HEK293 (cell line): ENCODE results near the gene KTN1.

Source experiments
- CTCF ChIA-PET: fragments of 350-600 bp; formaldehyde crosslinking; extraction: SDS; loops from one replicate; lab custom pipeline; 2021; ENCODE audit warnings: antibody characterized with exemption; lab: Yijun Ruan, JAX
- POLR2A ChIA-PET: fragments of 300-600 bp; formaldehyde crosslinking; extraction: SDS; loops from one replicate; lab custom pipeline; 2020; ENCODE audit warnings: antibody characterized with exemption, inconsistent platforms; lab: Yijun Ruan, JAX
- H3K27ac ChIP-seq: fragments of 200-500 bp; sonication (Bioruptor generic); 2 replicates; pipeline ENCODE4 v1.5.1; 2014; ENCODE audit warnings: low read depth, low read length, control low read depth, inconsistent platforms; ENCODE audit errors: extremely low read depth
- H3K36me3 ChIP-seq, 2 experiments: fragments of 200-500 bp in 1 of 2; sonication (Bioruptor generic) in 1 of 2; 1 replicate in 1 of 2; 2 replicates in 1 of 2; pipeline ENCODE4 v1.5.1; 2014 to 2017; ENCODE audit warnings: inconsistent platforms in 2 of 2, low read length in 2 of 2; ENCODE audit not compliant: control insufficient read depth in 2 of 2, insufficient read depth in 1 of 2
- H3K4me1 ChIP-seq: fragments of 200-500 bp; sonication (Bioruptor generic); 2 replicates; pipeline ENCODE4 v1.5.1; 2014; ENCODE audit warnings: mild to moderate bottlenecking, low read length, inconsistent platforms; ENCODE audit not compliant: control insufficient read depth, insufficient read depth
- H3K4me3 ChIP-seq: 2 replicates; pipeline ENCODE4 v1.5.1; 2011; ENCODE audit warnings: low read depth, mild to moderate bottlenecking, control low read depth, low read length, moderate library complexity
- H3K9me3 ChIP-seq: fragments of 200-500 bp; sonication (Bioruptor generic); 2 replicates; pipeline ENCODE4 v1.5.1; 2014; ENCODE audit warnings: low read depth, low read length, inconsistent platforms; ENCODE audit not compliant: control insufficient read depth, insufficient read depth
- BCL11B ChIP-seq: fragments of 450-650 bp; formaldehyde crosslinking; IDR thresholded peaks from 2 replicates; pipeline ENCODE4 v1.5.1; 2016; ENCODE audit warnings: low read depth, missing biosample characterization, missing genetic modification characterization
- GLIS1 ChIP-seq: fragments of 450-650 bp; formaldehyde crosslinking; IDR thresholded peaks from 2 replicates; pipeline ENCODE4 v1.5.1; 2016; ENCODE audit warnings: missing biosample characterization, missing genetic modification characterization
- GLIS2 ChIP-seq: fragments of 450-650 bp; formaldehyde crosslinking; IDR thresholded peaks from 2 replicates; pipeline ENCODE4 v1.5.1; 2016; ENCODE audit warnings: missing biosample characterization, missing genetic modification characterization
- HOXA7 ChIP-seq: sonication (generic); formaldehyde crosslinking; IDR thresholded peaks from 2 replicates; pipeline ENCODE4 v1.8.1; 2022; ENCODE audit warnings: missing genetic modification reagents, borderline replicate concordance
- HOXD13 ChIP-seq: sonication (generic); formaldehyde crosslinking; IDR thresholded peaks from 2 replicates; pipeline ENCODE4 v1.8.0; 2022; ENCODE audit warnings: missing genetic modification reagents, borderline replicate concordance
- IKZF3 ChIP-seq: fragments of 450-650 bp; IDR thresholded peaks from 2 replicates; pipeline ENCODE4 v1.5.0; 2018; ENCODE audit warnings: missing biosample characterization, mild to moderate bottlenecking, missing genetic modification characterization, moderate library complexity
- REPIN1 ChIP-seq: fragments of 450-650 bp; formaldehyde crosslinking; IDR thresholded peaks from 2 replicates; pipeline ENCODE4 v1.5.1; 2017; ENCODE audit warnings: missing biosample characterization, missing genetic modification characterization, low read depth
- SP7 ChIP-seq: fragments of 450-650 bp; formaldehyde crosslinking; IDR thresholded peaks from 2 replicates; pipeline ENCODE4 v1.5.1; 2016; ENCODE audit warnings: missing biosample characterization, missing genetic modification characterization
- ZBTB17 ChIP-seq: fragments of 450-650 bp; formaldehyde crosslinking; IDR thresholded peaks from 2 replicates; pipeline ENCODE4 v1.5.1; 2016; ENCODE audit warnings: missing biosample characterization, missing genetic modification characterization
- ZFP3 ChIP-seq: fragments of 450-650 bp; formaldehyde crosslinking; IDR thresholded peaks from 2 replicates; pipeline ENCODE4 v1.5.1; 2016; ENCODE audit warnings: low read depth, missing biosample characterization, missing genetic modification characterization
- ZNF112 ChIP-seq: fragments of 450-650 bp; formaldehyde crosslinking; IDR thresholded peaks from 2 replicates; pipeline ENCODE4 v1.5.0; 2017; ENCODE audit warnings: missing biosample characterization, missing genetic modification characterization
- ZNF221 ChIP-seq: fragments of 450-650 bp; formaldehyde crosslinking; IDR thresholded peaks from 2 replicates; pipeline ENCODE4 v1.5.1; 2017; ENCODE audit warnings: missing biosample characterization, missing genetic modification characterization, borderline replicate concordance
- ZNF23 ChIP-seq: fragments of 450-650 bp; formaldehyde crosslinking; IDR thresholded peaks from 2 replicates; pipeline ENCODE4 v1.5.1; 2016; ENCODE audit warnings: missing biosample characterization, missing genetic modification characterization, borderline replicate concordance
- ZNF239 ChIP-seq: fragments of 450-650 bp; formaldehyde crosslinking; IDR thresholded peaks from 2 replicates; pipeline ENCODE4 v1.5.1; 2016; ENCODE audit warnings: missing biosample characterization, missing genetic modification characterization
- ZNF366 ChIP-seq: fragments of 450-650 bp; formaldehyde crosslinking; conservative IDR thresholded peaks from 2 replicates; pipeline ENCODE4 v1.5.1; 2016; ENCODE audit warnings: missing biosample characterization, missing genetic modification characterization
- ZNF391 ChIP-seq: fragments of 450-650 bp; formaldehyde crosslinking; IDR thresholded peaks from 2 replicates; pipeline ENCODE4 v1.5.1; 2016; ENCODE audit warnings: low read depth, missing biosample characterization, missing genetic modification characterization, borderline replicate concordance
- ZNF514 ChIP-seq: fragments of 450-650 bp; formaldehyde crosslinking; IDR thresholded peaks from 2 replicates; pipeline ENCODE4 v1.5.1; 2016; ENCODE audit warnings: missing biosample characterization, missing genetic modification characterization
- ZNF670 ChIP-seq: fragments of 450-650 bp; formaldehyde crosslinking; IDR thresholded peaks from 2 replicates; pipeline ENCODE4 v1.5.1; 2016; ENCODE audit warnings: missing biosample characterization, missing genetic modification characterization, low read depth
- ZNF76 ChIP-seq: fragments of 450-650 bp; formaldehyde crosslinking; IDR thresholded peaks from 2 replicates; pipeline ENCODE4; 2016; ENCODE audit warnings: low read depth, missing biosample characterization, missing genetic modification characterization, borderline replicate concordance
- ZNF777 ChIP-seq: fragments of 450-650 bp; formaldehyde crosslinking; IDR thresholded peaks from 2 replicates; pipeline ENCODE4 v1.5.1; 2017; ENCODE audit warnings: missing biosample characterization, missing genetic modification characterization, borderline replicate concordance
- ZSCAN30 ChIP-seq: fragments of 450-650 bp; IDR thresholded peaks from 2 replicates; pipeline ENCODE4 v1.5.1; 2018; ENCODE audit warnings: missing biosample characterization, mild to moderate bottlenecking, missing genetic modification characterization, moderate library complexity
- ZXDB ChIP-seq: fragments of 450-650 bp; formaldehyde crosslinking; IDR thresholded peaks from 2 replicates; pipeline ENCODE4 v1.5.1; 2016; ENCODE audit warnings: missing biosample characterization, missing genetic modification characterization
- TF ChIP-seq, protein P1 (sequence below): fragments of 450-650 bp; formaldehyde crosslinking; IDR thresholded peaks from 2 replicates; pipeline ENCODE4 v1.5.1; 2016; ENCODE audit warnings: missing biosample characterization, missing genetic modification characterization
- TF ChIP-seq, protein P2 (sequence below): fragments of 450-650 bp; formaldehyde crosslinking; IDR thresholded peaks from 2 replicates; pipeline ENCODE4 v1.5.1; 2017; ENCODE audit warnings: missing biosample characterization, missing genetic modification characterization
- TF ChIP-seq, protein P3 (sequence below): fragments of 450-650 bp; formaldehyde crosslinking; IDR thresholded peaks from 2 replicates; pipeline ENCODE4 v1.5.1; 2017; ENCODE audit warnings: missing biosample characterization, missing genetic modification characterization
- TF ChIP-seq, protein P4 (sequence below): fragments of 450-650 bp; formaldehyde crosslinking; IDR thresholded peaks from 2 replicates; pipeline ENCODE4 v1.5.1; 2016; ENCODE audit warnings: missing biosample characterization, missing genetic modification characterization
- TF ChIP-seq, protein P5 (sequence below): fragments of 450-650 bp; formaldehyde crosslinking; IDR thresholded peaks from 2 replicates; pipeline ENCODE4 v1.5.1; 2016; ENCODE audit warnings: missing biosample characterization, missing genetic modification characterization
- TF ChIP-seq, protein P6 (sequence below): fragments of 450-650 bp; formaldehyde crosslinking; IDR thresholded peaks from 2 replicates; pipeline ENCODE4 v1.5.1; 2016; ENCODE audit warnings: missing biosample characterization, missing genetic modification characterization, low read depth

KTN1 gene

DNA sequence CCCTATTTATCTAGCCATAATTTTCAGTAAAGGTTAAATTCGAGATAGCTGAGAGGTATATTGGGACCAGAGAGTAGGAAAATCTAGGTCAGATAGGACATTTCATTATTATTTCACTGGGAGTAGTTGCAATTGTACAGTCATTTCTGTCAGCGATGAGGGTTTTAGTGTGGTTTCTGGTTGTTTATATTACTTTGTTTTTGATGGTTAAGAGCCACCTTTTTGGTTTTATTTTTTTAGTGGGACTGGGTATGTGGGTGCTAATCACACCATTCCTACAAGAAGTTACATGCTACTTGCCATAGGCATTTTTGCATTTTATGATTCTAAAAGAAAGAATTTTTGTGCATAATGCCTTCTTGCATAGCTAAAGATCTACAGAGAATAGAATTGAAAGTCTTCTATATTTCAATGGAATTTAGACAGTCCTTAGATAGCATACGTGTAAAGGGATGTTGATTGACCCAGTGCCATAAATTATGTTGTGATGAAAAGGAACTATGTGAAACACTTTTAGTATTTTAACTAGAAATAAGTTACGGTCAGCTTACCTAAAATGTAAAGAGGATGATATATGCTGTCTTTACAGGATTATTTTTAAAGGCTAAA is 85.2 kb downstream of the KTN1 start (continued):
- TF ChIP-seq, protein P1, sequence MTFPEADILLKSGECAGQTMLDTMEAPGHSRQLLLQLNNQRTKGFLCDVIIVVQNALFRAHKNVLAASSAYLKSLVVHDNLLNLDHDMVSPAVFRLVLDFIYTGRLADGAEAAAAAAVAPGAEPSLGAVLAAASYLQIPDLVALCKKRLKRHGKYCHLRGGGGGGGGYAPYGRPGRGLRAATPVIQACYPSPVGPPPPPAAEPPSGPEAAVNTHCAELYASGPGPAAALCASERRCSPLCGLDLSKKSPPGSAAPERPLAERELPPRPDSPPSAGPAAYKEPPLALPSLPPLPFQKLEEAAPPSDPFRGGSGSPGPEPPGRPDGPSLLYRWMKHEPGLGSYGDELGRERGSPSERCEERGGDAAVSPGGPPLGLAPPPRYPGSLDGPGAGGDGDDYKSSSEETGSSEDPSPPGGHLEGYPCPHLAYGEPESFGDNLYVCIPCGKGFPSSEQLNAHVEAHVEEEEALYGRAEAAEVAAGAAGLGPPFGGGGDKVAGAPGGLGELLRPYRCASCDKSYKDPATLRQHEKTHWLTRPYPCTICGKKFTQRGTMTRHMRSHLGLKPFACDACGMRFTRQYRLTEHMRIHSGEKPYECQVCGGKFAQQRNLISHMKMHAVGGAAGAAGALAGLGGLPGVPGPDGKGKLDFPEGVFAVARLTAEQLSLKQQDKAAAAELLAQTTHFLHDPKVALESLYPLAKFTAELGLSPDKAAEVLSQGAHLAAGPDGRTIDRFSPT (tag by site-specific recombination), result no peak
- no peak for TF ChIP-seq GLIS1 (tag by site-specific recombination)
- no peak for TF ChIP-seq ZNF514 (tag by site-specific recombination)
- TF ChIP-seq, protein P2, sequence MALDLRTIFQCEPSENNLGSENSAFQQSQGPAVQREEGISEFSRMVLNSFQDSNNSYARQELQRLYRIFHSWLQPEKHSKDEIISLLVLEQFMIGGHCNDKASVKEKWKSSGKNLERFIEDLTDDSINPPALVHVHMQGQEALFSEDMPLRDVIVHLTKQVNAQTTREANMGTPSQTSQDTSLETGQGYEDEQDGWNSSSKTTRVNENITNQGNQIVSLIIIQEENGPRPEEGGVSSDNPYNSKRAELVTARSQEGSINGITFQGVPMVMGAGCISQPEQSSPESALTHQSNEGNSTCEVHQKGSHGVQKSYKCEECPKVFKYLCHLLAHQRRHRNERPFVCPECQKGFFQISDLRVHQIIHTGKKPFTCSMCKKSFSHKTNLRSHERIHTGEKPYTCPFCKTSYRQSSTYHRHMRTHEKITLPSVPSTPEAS, result no peak
- no peak for TF ChIP-seq ZNF777 (tag by site-specific recombination)
- TF ChIP-seq HOXD13 (CRISPR knock-in tag), result no peak
- TF ChIP-seq ZBTB17 (tag by site-specific recombination), result no peak
- TF ChIP-seq, protein P3, sequence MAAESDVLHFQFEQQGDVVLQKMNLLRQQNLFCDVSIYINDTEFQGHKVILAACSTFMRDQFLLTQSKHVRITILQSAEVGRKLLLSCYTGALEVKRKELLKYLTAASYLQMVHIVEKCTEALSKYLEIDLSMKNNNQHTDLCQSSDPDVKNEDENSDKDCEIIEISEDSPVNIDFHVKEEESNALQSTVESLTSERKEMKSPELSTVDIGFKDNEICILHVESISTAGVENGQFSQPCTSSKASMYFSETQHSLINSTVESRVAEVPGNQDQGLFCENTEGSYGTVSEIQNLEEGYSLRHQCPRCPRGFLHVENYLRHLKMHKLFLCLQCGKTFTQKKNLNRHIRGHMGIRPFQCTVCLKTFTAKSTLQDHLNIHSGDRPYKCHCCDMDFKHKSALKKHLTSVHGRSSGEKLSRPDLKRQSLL (tag by site-specific recombination), result no peak
- TF ChIP-seq ZFP3, result no peak
- TF ChIP-seq ZNF112 (tag by site-specific recombination), result no peak

DNA sequence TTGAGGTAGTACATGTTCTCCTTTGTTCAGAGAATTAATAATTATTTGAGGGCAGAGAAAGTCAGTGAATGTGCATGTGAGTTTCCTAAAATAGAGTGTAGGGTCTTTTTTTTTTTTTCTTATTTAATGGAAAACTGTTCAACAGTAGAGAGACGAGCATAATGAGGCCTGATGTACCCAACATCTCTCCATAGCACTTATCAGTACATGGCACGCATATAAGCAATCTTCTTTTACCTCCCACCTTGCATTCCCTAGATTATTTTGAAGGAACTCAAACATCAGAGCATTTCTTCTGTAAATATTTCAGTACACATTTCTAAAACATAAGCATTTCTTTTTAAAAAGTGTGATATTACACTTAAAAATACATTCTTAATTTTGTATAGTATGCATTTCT is 87.8 kb downstream of the KTN1 start:
- TF ChIP-seq ZSCAN30 (tag by site-specific recombination) (no peak), ZNF239 (tag by site-specific recombination) (no peak), ZNF221 (no peak), ZNF514 (tag by site-specific recombination) (no peak), ZNF391 (tag by site-specific recombination) (no peak), ZNF366 (tag by site-specific recombination) (no peak), HOXA7 (CRISPR knock-in tag) (no peak), ZNF670 (tag by site-specific recombination) (no peak), IKZF3 (tag by site-specific recombination) (no peak), GLIS2 (no peak), REPIN1 (tag by site-specific recombination) (no peak), ZXDB (tag by site-specific recombination) (no peak), ZNF76 (tag by site-specific recombination) (no peak), ZNF23 (no peak), BCL11B (no peak), SP7 (tag by site-specific recombination) (no peak)
- TF ChIP-seq, protein P4, sequence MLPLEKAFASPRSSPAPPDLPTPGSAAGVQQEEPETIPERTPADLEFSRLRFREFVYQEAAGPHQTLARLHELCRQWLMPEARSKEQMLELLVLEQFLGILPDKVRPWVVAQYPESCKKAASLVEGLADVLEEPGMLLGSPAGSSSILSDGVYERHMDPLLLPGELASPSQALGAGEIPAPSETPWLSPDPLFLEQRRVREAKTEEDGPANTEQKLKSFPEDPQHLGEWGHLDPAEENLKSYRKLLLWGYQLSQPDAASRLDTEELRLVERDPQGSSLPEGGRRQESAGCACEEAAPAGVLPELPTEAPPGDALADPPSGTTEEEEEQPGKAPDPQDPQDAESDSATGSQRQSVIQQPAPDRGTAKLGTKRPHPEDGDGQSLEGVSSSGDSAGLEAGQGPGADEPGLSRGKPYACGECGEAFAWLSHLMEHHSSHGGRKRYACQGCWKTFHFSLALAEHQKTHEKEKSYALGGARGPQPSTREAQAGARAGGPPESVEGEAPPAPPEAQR, result no peak
- TF ChIP-seq, protein P5, sequence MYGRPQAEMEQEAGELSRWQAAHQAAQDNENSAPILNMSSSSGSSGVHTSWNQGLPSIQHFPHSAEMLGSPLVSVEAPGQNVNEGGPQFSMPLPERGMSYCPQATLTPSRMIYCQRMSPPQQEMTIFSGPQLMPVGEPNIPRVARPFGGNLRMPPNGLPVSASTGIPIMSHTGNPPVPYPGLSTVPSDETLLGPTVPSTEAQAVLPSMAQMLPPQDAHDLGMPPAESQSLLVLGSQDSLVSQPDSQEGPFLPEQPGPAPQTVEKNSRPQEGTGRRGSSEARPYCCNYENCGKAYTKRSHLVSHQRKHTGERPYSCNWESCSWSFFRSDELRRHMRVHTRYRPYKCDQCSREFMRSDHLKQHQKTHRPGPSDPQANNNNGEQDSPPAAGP (tag by site-specific recombination), result no peak
- TF ChIP-seq, protein P6, sequence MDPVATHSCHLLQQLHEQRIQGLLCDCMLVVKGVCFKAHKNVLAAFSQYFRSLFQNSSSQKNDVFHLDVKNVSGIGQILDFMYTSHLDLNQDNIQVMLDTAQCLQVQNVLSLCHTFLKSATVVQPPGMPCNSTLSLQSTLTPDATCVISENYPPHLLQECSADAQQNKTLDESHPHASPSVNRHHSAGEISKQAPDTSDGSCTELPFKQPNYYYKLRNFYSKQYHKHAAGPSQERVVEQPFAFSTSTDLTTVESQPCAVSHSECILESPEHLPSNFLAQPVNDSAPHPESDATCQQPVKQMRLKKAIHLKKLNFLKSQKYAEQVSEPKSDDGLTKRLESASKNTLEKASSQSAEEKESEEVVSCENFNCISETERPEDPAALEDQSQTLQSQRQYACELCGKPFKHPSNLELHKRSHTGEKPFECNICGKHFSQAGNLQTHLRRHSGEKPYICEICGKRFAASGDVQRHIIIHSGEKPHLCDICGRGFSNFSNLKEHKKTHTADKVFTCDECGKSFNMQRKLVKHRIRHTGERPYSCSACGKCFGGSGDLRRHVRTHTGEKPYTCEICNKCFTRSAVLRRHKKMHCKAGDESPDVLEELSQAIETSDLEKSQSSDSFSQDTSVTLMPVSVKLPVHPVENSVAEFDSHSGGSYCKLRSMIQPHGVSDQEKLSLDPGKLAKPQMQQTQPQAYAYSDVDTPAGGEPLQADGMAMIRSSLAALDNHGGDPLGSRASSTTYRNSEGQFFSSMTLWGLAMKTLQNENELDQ (tag by site-specific recombination), result no peak
- ChIA-PET CTCF (no interaction called here), POLR2A (no interaction called here)
- H3K27ac ChIP-seq, result no peak overlapping the region
- H3K4me1 ChIP-seq, result no peaks in the 10 kb centered on the region
- H3K4me3 ChIP-seq, result no peak overlapping the region
- no peaks in the 10 kb centered on the region for H3K9me3 ChIP-seq
- peaks cover 15 to 56% of the 10 kb centered on the region in 2 experiments; a peak in 2 of 3 replicates for H3K36me3 ChIP-seq
